HEK293 (cell line): ENCODE measurements around the gene NTMT1.

Source experiments
- CTCF ChIA-PET: fragments of 350-600 bp; formaldehyde crosslinking; extraction: SDS; loops from one replicate; lab custom pipeline; 2021; ENCODE audit warnings: antibody characterized with exemption; lab: Yijun Ruan, JAX
- POLR2A ChIA-PET: fragments of 300-600 bp; formaldehyde crosslinking; extraction: SDS; loops from one replicate; lab custom pipeline; 2020; ENCODE audit warnings: antibody characterized with exemption, inconsistent platforms; lab: Yijun Ruan, JAX
- H3K27ac ChIP-seq: fragments of 200-500 bp; sonication (Bioruptor generic); 2 replicates; pipeline ENCODE4 v1.5.1; 2014; ENCODE audit warnings: low read depth, low read length, control low read depth, inconsistent platforms; ENCODE audit errors: extremely low read depth
- H3K36me3 ChIP-seq, 2 experiments: fragments of 200-500 bp in 1 of 2; sonication (Bioruptor generic) in 1 of 2; 1 replicate in 1 of 2; 2 replicates in 1 of 2; pipeline ENCODE4 v1.5.1; 2014 to 2017; ENCODE audit warnings: inconsistent platforms in 2 of 2, low read length in 2 of 2; ENCODE audit not compliant: control insufficient read depth in 2 of 2, insufficient read depth in 1 of 2
- H3K4me1 ChIP-seq: fragments of 200-500 bp; sonication (Bioruptor generic); 2 replicates; pipeline ENCODE4 v1.5.1; 2014; ENCODE audit warnings: mild to moderate bottlenecking, low read length, inconsistent platforms; ENCODE audit not compliant: control insufficient read depth, insufficient read depth
- H3K4me3 ChIP-seq: 2 replicates; pipeline ENCODE4 v1.5.1; 2011; ENCODE audit warnings: low read depth, mild to moderate bottlenecking, control low read depth, low read length, moderate library complexity
- H3K9me3 ChIP-seq: fragments of 200-500 bp; sonication (Bioruptor generic); 2 replicates; pipeline ENCODE4 v1.5.1; 2014; ENCODE audit warnings: low read depth, low read length, inconsistent platforms; ENCODE audit not compliant: control insufficient read depth, insufficient read depth
- INSM2 ChIP-seq: fragments of 450-650 bp; formaldehyde crosslinking; IDR thresholded peaks from 2 replicates; pipeline ENCODE4 v1.5.1; 2016; ENCODE audit warnings: missing biosample characterization, missing genetic modification characterization
- MZF1 ChIP-seq: fragments of 450-650 bp; formaldehyde crosslinking; IDR thresholded peaks from 2 replicates; pipeline ENCODE4 v1.5.1; 2017; ENCODE audit warnings: missing biosample characterization, missing genetic modification characterization, borderline replicate concordance
- PRDM4 ChIP-seq: fragments of 450-650 bp; formaldehyde crosslinking; IDR thresholded peaks from 2 replicates; pipeline ENCODE4 v1.5.1; 2017; ENCODE audit warnings: missing biosample characterization, missing genetic modification characterization
- SP3 ChIP-seq: fragments of 450-650 bp; formaldehyde crosslinking; IDR thresholded peaks from 2 replicates; pipeline ENCODE4 v1.5.1; 2016; ENCODE audit warnings: missing biosample characterization, missing genetic modification characterization
- TRIM28 ChIP-seq: IDR thresholded peaks from 2 replicates; pipeline ENCODE4 v1.6.1; 2011; ENCODE audit warnings: low read length, control low read depth, borderline replicate concordance
- ZBTB20 ChIP-seq: fragments of 450-650 bp; formaldehyde crosslinking; IDR thresholded peaks from 2 replicates; pipeline ENCODE4 v1.5.1; 2016; ENCODE audit warnings: missing biosample characterization, missing genetic modification characterization
- ZBTB7A ChIP-seq: fragments of 450-650 bp; formaldehyde crosslinking; IDR thresholded peaks from 2 replicates; pipeline ENCODE4 v1.5.1; 2016; ENCODE audit warnings: low read depth, missing biosample characterization, missing genetic modification characterization
- ZFP3 ChIP-seq: fragments of 450-650 bp; formaldehyde crosslinking; IDR thresholded peaks from 2 replicates; pipeline ENCODE4 v1.5.1; 2016; ENCODE audit warnings: low read depth, missing biosample characterization, missing genetic modification characterization
- ZFP37 ChIP-seq: fragments of 450-650 bp; formaldehyde crosslinking; IDR thresholded peaks from 2 replicates; pipeline ENCODE4 v1.5.1; 2016; ENCODE audit warnings: missing biosample characterization, missing genetic modification characterization
- ZFP41 ChIP-seq: fragments of 450-650 bp; formaldehyde crosslinking; IDR thresholded peaks from 2 replicates; pipeline ENCODE4 v1.5.1; 2016; ENCODE audit warnings: missing biosample characterization, missing genetic modification characterization, borderline replicate concordance
- ZNF148 ChIP-seq: fragments of 450-650 bp; formaldehyde crosslinking; IDR thresholded peaks from 2 replicates; pipeline ENCODE4 v1.5.0; 2017; ENCODE audit warnings: missing biosample characterization, missing genetic modification characterization, borderline replicate concordance
- ZNF16 ChIP-seq: fragments of 450-650 bp; formaldehyde crosslinking; IDR thresholded peaks from 2 replicates; pipeline ENCODE4 v1.5.1; 2016; ENCODE audit warnings: low read depth, missing biosample characterization, missing genetic modification characterization
- ZNF184 ChIP-seq: fragments of 450-650 bp; IDR thresholded peaks from 2 replicates; pipeline ENCODE4 v1.5.1; 2018; ENCODE audit warnings: missing biosample characterization, mild to moderate bottlenecking, missing genetic modification characterization
- ZNF239 ChIP-seq: fragments of 450-650 bp; formaldehyde crosslinking; IDR thresholded peaks from 2 replicates; pipeline ENCODE4 v1.5.1; 2016; ENCODE audit warnings: missing biosample characterization, missing genetic modification characterization
- ZNF350 ChIP-seq: fragments of 450-650 bp; formaldehyde crosslinking; IDR thresholded peaks from 2 replicates; pipeline ENCODE4 v1.5.0; 2017; ENCODE audit warnings: missing biosample characterization, mild to moderate bottlenecking, missing genetic modification characterization
- ZNF433 ChIP-seq: fragments of 450-650 bp; formaldehyde crosslinking; IDR thresholded peaks from 2 replicates; pipeline ENCODE4 v1.5.1; 2016; ENCODE audit warnings: missing biosample characterization, missing genetic modification characterization, low read depth
- ZNF510 ChIP-seq: fragments of 450-650 bp; formaldehyde crosslinking; IDR thresholded peaks from 2 replicates; pipeline ENCODE4 v1.5.1; 2018; ENCODE audit warnings: mild to moderate bottlenecking, missing genetic modification characterization, missing biosample characterization; ENCODE audit not compliant: insufficient replicate concordance
- ZNF561 ChIP-seq: fragments of 450-650 bp; IDR thresholded peaks from 2 replicates; pipeline ENCODE4 v1.5.1; 2018; ENCODE audit warnings: missing biosample characterization, missing genetic modification characterization, borderline replicate concordance
- ZNF629 ChIP-seq: fragments of 450-650 bp; formaldehyde crosslinking; IDR thresholded peaks from 2 replicates; pipeline ENCODE4 v1.5.1; 2017; ENCODE audit warnings: missing biosample characterization, missing genetic modification characterization
- ZNF658 ChIP-seq: fragments of 450-650 bp; formaldehyde crosslinking; IDR thresholded peaks from 2 replicates; pipeline ENCODE4; 2016; ENCODE audit warnings: missing biosample characterization, missing genetic modification characterization
- ZNF660 ChIP-seq: fragments of 450-650 bp; IDR thresholded peaks from 2 replicates; pipeline ENCODE4 v1.5.1; 2018; ENCODE audit warnings: missing biosample characterization, mild to moderate bottlenecking, missing genetic modification characterization
- ZNF692 ChIP-seq: fragments of 450-650 bp; formaldehyde crosslinking; IDR thresholded peaks from 2 replicates; pipeline ENCODE4 v1.5.1; 2016; ENCODE audit warnings: missing biosample characterization, missing genetic modification characterization
- ZNF76 ChIP-seq: fragments of 450-650 bp; formaldehyde crosslinking; IDR thresholded peaks from 2 replicates; pipeline ENCODE4; 2016; ENCODE audit warnings: low read depth, missing biosample characterization, missing genetic modification characterization, borderline replicate concordance
- ZNF777 ChIP-seq: fragments of 450-650 bp; formaldehyde crosslinking; IDR thresholded peaks from 2 replicates; pipeline ENCODE4 v1.5.1; 2017; ENCODE audit warnings: missing biosample characterization, missing genetic modification characterization, borderline replicate concordance
- ZNF830 ChIP-seq: fragments of 450-650 bp; IDR thresholded peaks from 2 replicates; pipeline ENCODE4 v1.5.0; 2018; ENCODE audit warnings: missing biosample characterization, missing genetic modification characterization, low read depth, mild to moderate bottlenecking, moderate library complexity
- ZXDB ChIP-seq: fragments of 450-650 bp; formaldehyde crosslinking; IDR thresholded peaks from 2 replicates; pipeline ENCODE4 v1.5.1; 2016; ENCODE audit warnings: missing biosample characterization, missing genetic modification characterization
- TF ChIP-seq, protein P1 (sequence below): fragments of 450-650 bp; formaldehyde crosslinking; IDR thresholded peaks from 2 replicates; pipeline ENCODE4 v1.5.1; 2016; ENCODE audit warnings: missing biosample characterization, missing genetic modification characterization

NTMT1 gene

DNA sequence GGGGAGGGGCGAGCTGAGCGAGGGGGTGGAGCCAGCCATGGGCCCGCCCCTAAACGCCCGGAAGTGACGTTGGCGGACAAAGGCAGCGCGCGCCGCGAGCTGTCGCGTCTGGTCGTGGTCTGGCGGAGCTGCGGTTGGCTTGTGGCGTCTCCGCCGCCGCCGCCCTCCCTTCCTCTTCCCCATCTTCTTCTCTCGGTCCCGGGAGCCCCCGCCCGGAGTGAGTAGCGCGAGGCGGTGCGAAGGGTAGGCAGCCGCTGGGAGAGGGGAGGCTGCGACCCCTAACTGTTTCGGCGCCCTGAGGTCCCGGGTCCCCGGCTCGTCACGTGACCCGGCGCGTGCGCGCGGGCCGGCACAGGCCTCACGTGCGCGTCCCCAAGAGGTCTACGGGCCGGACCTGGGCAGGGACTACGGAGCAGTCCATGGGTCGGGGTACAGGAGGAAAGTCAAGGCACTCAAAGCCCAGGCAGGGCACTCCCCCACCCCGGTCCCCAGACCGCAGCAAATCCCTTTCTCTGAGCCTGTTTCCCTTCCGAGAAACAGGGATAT is at the start of gene NTMT1:
Gene NTMT1, plus strand, starts transcription at position 85 of the 546 bp plus-strand sequence. CDS start 6,541 bp downstream, outside the sequence.
- Histone ChIP-seq H3K27ac (peak within 1 kb of the TSS; percentile 61), H3K4me3 (peak within 1 kb of the TSS; percentile 62), H3K4me1 (peaks cover 3% of the 10 kb centered on the region; the same call in 1 of the 2 replicates), H3K36me3 (peaks cover 0 to 35% of the 10 kb centered on the region in 2 experiments; a peak in 1 of 3 replicates), H3K9me3 (no peaks in the 10 kb centered on the region)
- ChIA-PET CTCF (interaction anchor here (0.7 to 23.4 kb wide), 10 partner anchors 9 to 491 kb away, joined by 3 to 507 read pairs (median 4); no protein-coding TSS in a partner anchor), POLR2A (interaction anchor here (0.6 to 3.7 kb wide), 22 partner anchors 9 to 1324 kb away, joined by 3 to 57 read pairs (median 5); partner anchors contain the start of genes C9orf78, CRAT, IER5L and KYAT1)
- TF ChIP-seq INSM2 (tag by site-specific recombination), result peak; percentile 75
- TF ChIP-seq ZNF16 (tag by site-specific recombination), result no peak
- TF ChIP-seq MZF1 (tag by site-specific recombination), result no peak
- no peak for TF ChIP-seq ZNF777
- TF ChIP-seq ZNF239 (tag by site-specific recombination), result no peak
- TF ChIP-seq ZXDB (tag by site-specific recombination), result peak; percentile 91
- TF ChIP-seq ZFP41, result no peak
- TF ChIP-seq ZNF830 (tag by site-specific recombination), result no peak
- no peak for TF ChIP-seq ZNF184
- TF ChIP-seq, protein P1, sequence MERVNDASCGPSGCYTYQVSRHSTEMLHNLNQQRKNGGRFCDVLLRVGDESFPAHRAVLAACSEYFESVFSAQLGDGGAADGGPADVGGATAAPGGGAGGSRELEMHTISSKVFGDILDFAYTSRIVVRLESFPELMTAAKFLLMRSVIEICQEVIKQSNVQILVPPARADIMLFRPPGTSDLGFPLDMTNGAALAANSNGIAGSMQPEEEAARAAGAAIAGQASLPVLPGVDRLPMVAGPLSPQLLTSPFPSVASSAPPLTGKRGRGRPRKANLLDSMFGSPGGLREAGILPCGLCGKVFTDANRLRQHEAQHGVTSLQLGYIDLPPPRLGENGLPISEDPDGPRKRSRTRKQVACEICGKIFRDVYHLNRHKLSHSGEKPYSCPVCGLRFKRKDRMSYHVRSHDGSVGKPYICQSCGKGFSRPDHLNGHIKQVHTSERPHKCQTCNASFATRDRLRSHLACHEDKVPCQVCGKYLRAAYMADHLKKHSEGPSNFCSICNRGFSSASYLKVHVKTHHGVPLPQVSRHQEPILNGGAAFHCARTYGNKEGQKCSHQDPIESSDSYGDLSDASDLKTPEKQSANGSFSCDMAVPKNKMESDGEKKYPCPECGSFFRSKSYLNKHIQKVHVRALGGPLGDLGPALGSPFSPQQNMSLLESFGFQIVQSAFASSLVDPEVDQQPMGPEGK, result peak; percentile 63
- no peak for TF ChIP-seq ZNF658 (tag by site-specific recombination)
- peak; percentile 98 for TF ChIP-seq ZBTB20 (tag by site-specific recombination)
- TF ChIP-seq ZNF510, result no peak
- peak; percentile 90 for TF ChIP-seq SP3 (tag by site-specific recombination)
- no peak for TF ChIP-seq ZNF148 (tag by site-specific recombination)
- TF ChIP-seq ZNF433, result no peak
- TF ChIP-seq ZNF350 (tag by site-specific recombination), result no peak
- TF ChIP-seq ZNF629 (tag by site-specific recombination), result peak; percentile 85
- TF ChIP-seq ZFP3 (tag by site-specific recombination), result no peak
- peak; percentile 62 for TF ChIP-seq PRDM4
- TF ChIP-seq ZNF76 (tag by site-specific recombination), result peak; percentile 64; the same call in 1 of the 2 replicates
- peak; percentile 72; the same call in 1 of the 2 replicates for TF ChIP-seq ZFP37 (tag by site-specific recombination)
- TF ChIP-seq ZBTB7A, result peak; percentile 63; the same call in 1 of the 2 replicates
- TF ChIP-seq TRIM28, result no peak
- TF ChIP-seq ZNF660 (tag by site-specific recombination), result no peak
- peak; percentile 84 for TF ChIP-seq ZNF692 (tag by site-specific recombination)
- peak; percentile 86 for TF ChIP-seq ZNF561 (tag by site-specific recombination)
